HG03469 (cell line): Measurements from ENCODE around the gene PCDHB9.
"Not testable (repeated sequence)": the region's sequence is repeated elsewhere in the genome, so short reads cannot be mapped to it uniquely, and the experiment has no call there.

ENCODE experiments used
- ATAC-seq: cut with Tn5 transposase; IDR thresholded peaks from one replicate; pipeline ENCODE4 v1.9.1; 2021; ENCODE audit warnings: mild to moderate bottlenecking, moderate library complexity, moderate number of reproducible peaks; ENCODE audit not compliant: unreplicated experiment

Gene PCDHB9

DNA sequence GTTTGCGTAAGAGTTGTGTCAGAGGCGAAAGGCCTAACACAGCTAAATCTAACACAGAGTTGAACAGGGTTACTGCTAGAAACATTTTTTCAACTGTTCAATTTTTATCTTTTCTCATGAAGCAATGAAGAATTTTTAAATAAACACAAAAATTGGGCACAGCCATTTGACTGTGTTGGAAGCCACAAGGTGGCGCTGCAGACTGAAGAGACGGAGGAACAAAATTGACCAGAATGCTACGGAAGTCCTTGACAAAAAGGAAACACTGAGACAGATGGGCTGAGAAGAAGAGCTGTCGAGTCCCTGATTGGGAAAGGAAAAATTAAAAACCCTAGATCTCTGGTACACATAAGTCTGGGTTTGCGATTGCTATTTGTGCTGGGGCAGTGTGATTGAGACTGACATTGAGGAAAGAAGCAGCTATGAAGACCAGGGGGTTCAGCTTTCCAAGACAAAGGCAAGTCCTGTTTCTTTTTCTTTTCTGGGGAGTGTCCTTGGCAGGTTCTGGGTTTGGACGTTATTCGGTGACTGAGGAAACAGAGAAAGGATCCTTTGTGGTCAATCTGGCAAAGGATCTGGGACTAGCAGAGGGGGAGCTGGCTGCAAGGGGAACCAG lies at the start of gene PCDHB9:
TSS of gene PCDHB9 (plus strand) at position 265 of the 616 bp plus-strand sequence. CDS start at position 423, 158 bp downstream.
- no peak for ATAC-seq

DNA sequence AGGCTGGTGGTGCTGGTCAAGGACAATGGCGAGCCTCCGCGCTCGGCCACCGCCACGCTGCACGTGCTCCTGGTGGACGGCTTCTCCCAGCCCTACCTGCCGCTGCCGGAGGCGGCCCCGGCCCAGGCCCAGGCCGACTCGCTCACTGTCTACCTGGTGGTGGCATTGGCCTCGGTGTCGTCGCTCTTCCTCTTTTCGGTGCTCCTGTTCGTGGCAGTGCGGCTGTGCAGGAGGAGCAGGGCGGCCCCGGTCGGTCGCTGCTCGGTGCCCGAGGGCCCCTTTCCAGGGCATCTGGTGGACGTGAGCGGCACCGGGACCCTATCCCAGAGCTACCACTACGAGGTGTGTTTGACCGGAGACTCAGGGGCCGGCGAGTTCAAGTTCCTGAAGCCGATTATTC lies 49.6 kb upstream of the PCDHB9 start:
- not testable (repeated sequence) for ATAC-seq

DNA sequence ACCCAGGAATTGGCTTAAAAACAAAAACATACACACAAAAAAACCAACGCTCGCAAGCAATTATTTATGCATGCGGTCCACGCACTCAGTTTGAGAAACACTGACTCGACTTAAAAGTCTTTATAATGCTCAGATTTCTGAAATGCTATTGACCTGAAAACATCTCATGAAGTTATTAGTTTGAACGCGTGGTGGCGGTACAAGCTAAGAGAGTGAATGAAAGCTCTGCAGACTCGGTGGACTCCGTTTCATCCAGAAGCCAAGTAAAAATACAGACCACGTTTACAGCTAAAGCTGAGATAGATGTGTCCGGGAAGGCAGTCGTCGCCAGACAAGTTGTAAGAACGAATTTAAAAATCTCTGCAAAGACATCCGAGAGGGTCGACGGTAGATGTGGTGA lies 37.1 kb upstream of the PCDHB9 start, which contains the start of gene PCDHB6:
TSS of gene PCDHB6 (plus strand) at position 246 of the 400 bp plus-strand sequence. CDS start 201 bp downstream, outside the sequence.
- ATAC-seq: no peak

DNA sequence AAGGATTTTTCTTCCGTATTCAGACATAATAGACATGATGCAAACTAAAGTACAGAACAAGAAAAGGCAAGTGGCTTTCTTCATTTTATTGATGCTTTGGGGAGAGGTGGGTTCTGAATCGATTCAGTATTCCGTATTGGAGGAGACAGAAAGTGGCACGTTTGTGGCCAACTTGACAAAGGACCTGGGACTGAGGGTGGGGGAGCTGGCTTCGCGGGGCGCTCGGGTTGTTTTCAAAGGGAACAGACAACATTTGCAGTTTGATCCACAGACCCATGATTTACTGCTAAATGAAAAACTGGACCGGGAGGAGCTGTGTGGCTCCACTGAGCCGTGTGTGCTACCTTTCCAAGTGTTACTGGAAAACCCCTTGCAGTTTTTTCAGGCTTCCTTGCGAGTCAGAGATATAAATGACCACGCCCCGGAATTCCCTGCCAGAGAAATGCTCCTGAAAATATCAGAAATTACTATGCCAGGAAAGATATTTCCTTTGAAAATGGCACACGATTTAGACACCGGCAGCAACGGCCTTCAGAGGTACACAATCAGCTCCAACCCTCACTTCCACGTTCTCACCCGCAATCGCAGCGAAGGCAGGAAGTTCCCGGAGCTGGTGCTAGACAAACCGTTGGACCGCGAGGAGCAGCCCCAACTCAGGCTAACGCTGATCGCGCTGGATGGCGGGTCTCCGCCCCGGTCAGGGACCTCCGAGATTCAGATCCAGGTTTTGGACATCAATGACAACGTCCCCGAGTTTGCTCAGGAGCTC lies 36.6 kb upstream of the PCDHB9 start:
- ATAC-seq: no peak

DNA sequence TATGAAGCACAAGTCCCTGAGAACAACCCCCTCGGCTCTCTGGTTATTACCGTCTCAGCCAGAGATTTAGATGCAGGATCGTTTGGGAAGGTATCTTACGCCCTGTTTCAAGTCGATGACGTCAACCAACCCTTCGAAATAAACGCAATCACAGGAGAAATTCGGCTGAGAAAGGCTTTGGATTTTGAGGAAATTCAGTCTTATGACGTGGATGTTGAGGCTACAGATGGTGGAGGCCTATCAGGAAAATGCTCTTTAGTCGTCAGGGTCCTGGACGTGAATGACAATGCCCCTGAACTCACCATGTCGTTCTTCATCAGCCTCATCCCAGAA lies 36.0 kb upstream of the PCDHB9 start:
- no peak for ATAC-seq

DNA sequence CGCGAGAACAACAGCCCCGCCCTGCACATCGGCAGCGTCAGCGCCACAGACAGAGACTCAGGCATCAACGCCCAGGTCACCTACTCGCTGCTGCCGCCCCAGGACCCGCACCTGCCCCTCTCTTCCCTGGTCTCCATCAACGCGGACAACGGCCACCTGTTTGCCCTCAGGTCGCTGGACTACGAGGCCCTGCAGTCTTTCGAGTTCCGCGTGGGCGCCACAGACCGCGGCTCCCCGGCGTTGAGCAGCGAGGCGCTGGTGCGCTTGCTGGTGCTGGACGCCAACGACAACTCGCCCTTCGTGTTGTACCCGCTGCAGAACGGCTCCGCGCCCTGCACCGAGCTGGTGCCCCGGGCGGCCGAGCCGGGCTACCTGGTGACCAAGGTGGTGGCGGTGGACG lies 35.3 kb upstream of the PCDHB9 start:
- not testable (repeated sequence) for ATAC-seq

DNA sequence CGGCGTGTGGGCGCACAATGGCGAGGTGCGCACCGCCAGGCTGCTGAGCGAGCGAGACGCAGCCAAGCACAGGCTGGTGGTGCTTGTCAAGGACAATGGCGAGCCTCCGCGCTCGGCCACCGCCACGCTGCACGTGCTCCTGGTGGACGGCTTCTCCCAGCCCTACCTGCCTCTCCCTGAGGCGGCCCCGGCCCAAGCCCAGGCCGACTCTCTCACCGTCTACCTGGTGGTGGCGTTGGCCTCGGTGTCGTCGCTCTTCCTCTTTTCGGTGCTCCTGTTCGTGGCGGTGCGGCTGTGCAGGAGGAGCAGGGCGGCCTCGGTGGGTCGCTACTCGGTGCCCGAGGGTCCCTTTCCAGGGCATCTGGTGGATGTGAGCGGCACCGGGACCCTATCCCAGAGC lies 34.9 kb upstream of the PCDHB9 start:
- not testable (repeated sequence) for ATAC-seq

DNA sequence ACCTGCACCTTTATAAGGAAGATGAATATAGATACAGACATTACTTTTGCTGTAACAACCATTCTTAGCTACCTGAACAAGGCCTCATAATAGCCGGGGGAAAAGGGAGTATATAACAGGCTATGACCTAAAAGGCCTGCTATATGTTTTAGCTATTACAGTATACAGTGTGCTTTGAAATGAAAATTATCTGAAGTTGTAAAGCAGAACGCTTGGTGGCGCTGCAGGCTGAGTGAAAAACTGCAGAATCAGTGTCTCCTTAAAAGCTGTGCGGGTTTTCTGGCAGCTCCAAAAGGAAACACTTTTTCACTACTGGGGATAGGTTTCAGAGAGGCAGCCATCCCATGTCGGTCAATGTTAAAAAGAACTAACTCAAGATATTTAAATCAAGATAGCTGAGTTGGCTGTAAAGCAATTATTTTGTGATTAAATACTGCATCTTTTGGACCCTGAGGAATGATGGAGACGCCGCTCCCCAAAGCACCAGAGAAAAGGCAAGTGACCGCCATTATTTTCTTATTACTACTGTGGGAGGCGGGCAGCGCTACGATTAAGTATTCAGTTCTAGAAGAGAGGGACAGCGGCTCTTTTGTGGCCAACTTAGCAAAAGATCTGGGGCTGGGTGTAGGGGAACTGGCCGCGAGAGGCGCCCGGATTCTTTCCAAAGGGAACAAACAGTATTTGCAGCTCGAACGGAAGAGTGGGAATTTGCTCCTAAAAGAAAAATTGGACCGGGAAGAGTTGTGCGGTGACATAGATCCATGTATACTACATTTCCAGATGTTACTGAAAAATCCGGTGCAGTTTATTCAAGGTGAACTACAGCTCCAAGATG lies 31.2 kb upstream of the PCDHB9 start:
- no peak for ATAC-seq

DNA sequence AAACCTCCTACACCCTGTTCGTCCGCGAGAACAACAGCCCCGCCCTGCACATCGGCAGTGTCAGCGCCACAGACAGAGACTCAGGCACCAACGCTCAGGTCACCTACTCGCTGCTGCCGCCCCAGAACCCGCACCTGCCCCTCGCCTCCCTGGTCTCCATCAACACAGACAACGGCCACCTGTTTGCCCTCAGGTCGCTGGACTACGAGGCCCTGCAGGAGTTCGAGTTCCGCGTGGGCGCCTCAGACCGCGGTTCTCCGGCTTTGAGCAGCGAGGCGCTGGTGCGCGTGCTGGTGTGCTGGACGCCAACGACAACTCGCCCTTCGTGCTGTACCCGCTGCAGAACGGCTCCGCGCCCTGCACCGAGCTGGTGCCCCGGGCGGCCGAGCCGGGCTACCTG lies 29.6 kb upstream of the PCDHB9 start:
- ATAC-seq: not testable (repeated sequence)

DNA sequence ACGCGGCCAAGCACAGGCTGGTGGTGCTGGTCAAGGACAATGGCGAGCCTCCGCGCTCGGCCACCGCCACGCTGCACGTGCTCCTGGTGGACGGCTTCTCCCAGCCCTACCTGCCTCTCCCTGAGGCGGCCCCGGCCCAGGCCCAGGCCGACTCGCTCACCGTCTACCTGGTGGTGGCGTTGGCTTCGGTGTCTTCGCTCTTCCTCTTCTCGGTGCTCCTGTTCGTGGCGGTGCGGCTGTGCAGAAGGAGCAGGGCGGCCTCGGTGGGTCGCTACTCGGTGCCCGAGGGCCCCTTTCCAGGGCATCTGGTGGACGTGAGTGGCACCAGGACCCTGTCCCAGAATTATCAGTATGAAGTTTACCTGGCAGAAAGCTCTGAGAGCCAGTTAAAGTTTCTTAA lies 29.1 kb upstream of the PCDHB9 start:
- ATAC-seq: not testable (repeated sequence)

DNA sequence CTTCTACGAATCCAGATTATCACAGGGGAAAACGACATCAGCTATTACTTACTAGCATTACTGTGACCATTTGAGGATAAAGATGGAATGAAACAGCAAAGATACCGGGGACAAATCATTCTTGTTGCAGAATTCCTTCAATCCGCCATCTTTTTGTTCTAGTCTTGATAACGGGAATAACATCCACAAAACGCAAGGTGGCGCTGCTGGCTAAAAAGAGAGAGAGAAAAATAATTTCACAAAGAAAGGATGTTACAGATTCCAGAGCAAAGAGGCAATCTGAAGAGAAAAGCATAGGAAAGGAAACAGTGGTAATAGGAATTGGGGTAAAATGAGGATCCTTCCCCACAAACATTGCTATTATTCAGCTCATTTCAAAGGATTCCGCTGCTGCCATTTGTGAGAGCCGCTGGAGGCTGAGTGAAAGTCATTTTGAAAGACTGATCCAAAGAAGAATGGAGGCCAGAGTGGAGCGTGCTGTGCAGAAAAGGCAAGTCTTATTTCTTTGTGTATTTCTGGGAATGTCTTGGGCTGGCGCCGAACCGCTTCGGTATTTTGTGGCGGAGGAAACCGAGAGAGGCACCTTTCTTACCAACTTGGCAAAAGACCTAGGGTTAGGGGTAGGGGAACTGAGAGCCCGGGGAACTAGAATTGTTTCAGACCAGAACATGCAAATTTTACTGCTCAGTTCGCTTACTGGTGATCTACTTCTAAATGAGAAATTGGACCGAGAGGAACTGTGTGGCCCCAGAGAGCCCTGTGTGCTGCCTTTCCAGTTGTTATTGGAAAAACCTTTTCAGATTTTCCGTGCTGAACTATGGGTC lies 14.4 kb upstream of the PCDHB9 start, which contains the start of gene PCDHB7:
TSS of gene PCDHB7 (plus strand) at position 264 of the 824 bp plus-strand sequence. CDS start at position 456, 192 bp downstream.
- no peak for ATAC-seq

DNA sequence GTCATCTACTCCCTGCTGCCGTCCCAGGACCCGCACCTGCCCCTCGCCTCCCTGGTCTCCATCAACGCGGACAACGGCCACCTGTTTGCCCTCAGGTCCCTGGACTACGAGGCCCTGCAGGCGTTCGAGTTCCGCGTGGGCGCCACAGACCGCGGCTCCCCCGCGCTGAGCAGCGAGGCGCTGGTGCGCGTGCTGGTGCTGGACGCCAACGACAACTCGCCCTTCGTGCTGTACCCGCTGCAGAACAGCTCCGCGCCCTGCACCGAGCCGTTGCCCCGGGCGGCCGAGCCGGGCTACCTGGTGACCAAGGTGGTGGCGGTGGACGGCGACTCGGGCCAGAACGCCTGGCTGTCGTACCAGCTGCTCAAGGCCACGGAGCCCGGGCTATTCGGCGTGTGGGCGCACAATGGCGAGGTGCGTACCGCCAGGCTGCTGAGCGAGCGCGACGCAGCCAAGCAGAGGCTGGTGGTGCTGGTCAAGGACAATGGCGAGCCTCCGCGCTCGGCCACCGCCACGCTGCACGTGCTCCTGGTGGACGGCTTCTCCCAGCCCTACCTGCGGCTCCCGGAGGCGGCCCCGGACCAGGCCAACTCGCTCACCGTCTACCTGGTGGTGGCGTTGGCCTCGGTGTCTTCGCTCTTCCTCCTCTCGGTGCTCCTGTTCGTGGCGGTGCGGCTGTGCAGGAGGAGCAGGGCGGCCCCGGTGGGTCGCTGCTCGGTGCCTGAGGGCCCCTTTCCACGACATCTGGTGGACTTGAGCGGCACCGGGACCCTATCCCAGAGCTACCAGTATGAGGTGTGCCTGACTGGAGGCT lies 12.5 kb upstream of the PCDHB9 start:
- ATAC-seq: not testable (repeated sequence)

DNA sequence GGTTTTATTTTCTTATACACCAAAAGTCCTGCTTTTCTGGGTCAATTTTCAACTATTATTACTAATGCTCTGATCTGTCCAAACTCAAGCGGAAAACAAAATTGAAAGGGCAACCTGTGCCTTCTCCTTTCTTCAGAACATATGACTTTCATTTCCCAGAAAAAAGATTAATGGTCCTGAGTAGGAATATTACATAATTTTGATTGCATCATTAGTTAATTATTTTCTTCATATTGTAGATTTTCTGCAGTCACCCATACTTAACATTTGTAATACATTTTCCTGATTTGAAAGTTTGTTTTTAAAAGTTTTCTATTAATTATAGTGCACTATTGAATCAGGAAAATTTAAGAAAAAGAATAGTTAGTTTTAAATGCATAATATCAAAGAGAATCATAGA lies 11.0 kb upstream of the PCDHB9 start:
- ATAC-seq: no peak

DNA sequence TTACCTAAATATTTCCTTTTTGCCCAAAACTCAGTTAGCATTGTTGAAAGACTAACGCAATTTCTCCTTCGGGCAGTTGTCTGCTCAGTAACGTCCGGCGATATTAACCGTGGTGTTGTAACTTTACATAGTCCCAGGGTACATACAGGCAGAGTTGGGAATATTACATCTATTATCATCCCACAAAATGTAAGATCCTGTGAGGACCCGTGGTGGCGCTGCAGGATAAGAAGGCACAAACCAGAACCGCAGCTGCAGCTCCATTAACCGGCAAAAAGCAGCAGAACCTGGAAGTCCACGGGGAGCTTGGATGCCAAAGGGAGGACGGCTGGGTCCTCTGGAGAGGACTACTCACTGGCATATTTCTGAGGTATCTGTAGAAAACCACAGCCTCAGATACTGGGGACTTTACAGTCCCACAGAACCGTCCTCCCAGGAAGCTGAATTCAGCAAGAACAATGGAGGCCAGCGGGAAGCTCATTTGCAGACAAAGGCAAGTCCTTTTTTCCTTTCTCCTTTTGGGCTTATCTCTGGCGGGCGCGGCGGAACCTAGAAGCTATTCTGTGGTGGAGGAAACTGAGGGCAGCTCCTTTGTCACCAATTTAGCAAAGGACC lies 9.3 kb upstream of the PCDHB9 start, which contains the start of gene PCDHB8:
TSS of gene PCDHB8 (plus strand) at position 214 of the 615 bp plus-strand sequence. CDS start at position 459, 245 bp downstream.
- ATAC-seq: not testable (repeated sequence)

DNA sequence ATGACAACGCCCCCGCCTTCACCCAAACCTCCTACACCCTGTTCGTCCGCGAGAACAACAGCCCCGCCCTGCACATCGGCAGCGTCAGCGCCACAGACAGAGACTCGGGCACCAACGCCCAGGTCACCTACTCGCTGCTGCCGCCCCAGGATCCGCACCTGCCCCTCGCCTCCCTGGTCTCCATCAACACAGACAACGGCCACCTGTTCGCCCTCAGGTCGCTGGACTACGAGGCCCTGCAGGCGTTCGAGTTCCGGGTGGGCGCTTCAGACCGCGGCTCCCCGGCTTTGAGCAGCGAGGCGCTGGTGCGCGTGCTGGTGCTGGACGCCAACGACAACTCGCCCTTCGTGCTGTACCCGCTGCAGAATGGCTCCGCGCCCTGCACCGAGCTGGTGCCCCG lies 7.6 kb upstream of the PCDHB9 start:
- ATAC-seq: not testable (repeated sequence)

DNA sequence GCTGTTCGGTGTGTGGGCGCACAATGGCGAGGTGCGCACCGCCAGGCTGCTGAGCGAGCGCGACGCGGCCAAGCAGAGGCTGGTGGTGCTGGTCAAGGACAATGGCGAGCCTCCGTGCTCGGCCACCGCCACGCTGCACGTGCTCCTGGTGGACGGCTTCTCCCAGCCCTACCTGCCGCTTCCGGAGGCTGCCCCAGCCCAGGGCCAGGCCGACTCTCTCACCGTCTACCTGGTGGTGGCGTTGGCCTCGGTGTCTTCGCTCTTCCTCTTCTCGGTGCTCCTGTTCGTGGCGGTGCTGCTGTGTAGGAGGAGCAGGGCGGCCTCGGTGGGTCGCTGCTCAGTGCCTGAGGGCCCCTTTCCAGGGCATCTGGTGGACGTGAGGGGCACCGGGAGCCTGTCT lies 7.1 kb upstream of the PCDHB9 start:
- not testable (repeated sequence) for ATAC-seq

DNA sequence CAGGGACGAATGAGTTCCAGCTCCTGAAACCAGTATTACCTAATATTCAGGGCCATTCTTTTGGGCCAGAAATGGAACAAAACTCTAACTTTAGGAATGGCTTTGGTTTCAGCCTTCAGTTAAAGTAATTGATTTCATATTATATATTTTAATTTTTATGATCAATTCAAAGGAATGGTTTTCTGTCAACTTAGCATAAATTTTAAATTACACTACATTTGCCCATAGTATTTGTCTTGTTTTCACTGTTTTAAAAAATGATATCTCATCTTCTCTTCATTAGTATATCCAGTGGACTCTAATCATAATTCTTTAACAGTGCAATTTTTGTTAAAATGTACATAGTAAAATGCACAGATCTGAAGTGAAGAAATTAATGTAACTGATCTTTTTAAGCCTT lies 6.6 kb upstream of the PCDHB9 start:
- ATAC-seq: no peak

DNA sequence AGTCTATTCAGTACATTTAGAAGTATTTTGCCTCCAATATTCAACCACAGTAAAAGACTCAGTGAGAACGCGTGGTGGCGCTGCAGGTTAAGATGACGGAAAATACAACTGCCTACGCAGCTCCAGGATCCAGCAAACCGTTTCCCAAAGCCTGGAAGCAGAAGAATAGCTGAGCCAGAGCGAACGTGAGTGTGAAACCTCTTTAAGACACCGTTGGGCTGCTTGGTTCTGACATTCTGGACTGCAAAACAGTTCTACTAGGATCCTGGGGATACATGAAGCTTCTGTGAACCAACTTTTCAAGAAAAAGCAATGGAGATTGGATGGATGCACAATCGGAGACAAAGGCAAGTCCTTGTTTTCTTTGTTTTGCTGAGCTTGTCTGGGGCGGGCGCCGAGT lies 4.7 kb upstream of the PCDHB9 start, which contains the start of gene PCDHB16:
TSS of gene PCDHB16 (plus strand) at position 140 of the 400 bp plus-strand sequence. CDS start at position 313, 173 bp downstream.
- no peak for ATAC-seq
